ENCODE results near the gene DDTL.
"Not testable (repeated sequence)": the region's sequence is repeated elsewhere in the genome, so short reads cannot be mapped to it uniquely, and the experiment has no call there.

Gene DDTL

DNA sequence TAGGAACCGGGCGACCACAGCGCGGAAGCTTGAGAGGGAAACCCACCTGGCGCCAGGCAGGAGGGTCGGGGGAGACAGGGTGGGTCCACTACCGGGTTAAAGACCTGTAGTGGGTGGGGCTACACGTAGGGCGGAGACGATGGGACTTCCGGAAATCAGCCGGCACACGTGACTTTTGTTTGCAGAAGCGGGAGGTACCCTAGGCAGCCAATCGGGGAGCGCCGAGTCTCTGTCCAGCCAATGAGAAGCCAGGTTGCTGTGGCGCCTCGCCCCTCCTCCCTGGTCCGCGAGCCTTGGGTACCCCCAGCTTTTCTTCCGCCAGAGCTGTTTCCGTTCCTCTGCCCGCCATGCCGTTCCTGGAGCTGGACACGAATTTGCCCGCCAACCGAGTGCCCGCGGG is at the start of gene DDTL:
DDTL (plus strand) TSS at position 321 of the 400 bp plus-strand sequence; CDS start at position 348, 27 bp downstream.
- H3K27me3 ChIP-seq (ENCODE audit: insufficient read depth, insufficient read length); H3K4me1 ChIP-seq (ENCODE audit: insufficient read depth, insufficient read length); H3K9me3 ChIP-seq (ENCODE audit: insufficient read depth, low read length); H3K4me3 ChIP-seq (ENCODE audit: insufficient read length, low read depth); DNase-seq (ENCODE audit: low read depth, low spot score); H3K9ac ChIP-seq (ENCODE audit: insufficient read length, low read depth): not testable (repeated sequence)
- H3K36me3 ChIP-seq (ENCODE audit: insufficient read depth, insufficient read length, low read length), result peaks cover 25% of the 10 kb centered on the region

DNA sequence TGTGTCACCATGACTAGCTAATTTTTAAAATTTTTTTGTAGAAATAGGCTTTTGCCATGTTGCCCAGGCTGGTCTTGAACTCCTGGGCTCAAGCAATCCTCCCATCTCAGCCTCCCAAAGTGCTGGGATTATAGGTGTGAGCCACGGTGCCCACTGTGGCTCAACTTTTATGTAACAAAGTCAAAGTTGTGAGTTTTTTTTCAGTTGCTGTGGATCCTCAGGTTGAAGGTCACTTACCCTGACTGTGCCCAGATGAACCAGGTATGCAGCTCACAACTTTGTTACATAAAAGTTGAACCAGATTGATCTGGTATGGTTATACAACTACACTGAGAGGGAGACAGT is 46.4 kb upstream of the DDTL start:
- not testable (repeated sequence) for H3K9me3 ChIP-seq (ENCODE audit: insufficient read depth, low read length); DNase-seq (ENCODE audit: low read depth, low spot score); H3K4me1 ChIP-seq (ENCODE audit: insufficient read depth, insufficient read length); H3K36me3 ChIP-seq (ENCODE audit: insufficient read depth, insufficient read length, low read length); H3K4me3 ChIP-seq (ENCODE audit: insufficient read length, low read depth); H3K27me3 ChIP-seq (ENCODE audit: insufficient read depth, insufficient read length); H3K9ac ChIP-seq (ENCODE audit: insufficient read length, low read depth)

DNA sequence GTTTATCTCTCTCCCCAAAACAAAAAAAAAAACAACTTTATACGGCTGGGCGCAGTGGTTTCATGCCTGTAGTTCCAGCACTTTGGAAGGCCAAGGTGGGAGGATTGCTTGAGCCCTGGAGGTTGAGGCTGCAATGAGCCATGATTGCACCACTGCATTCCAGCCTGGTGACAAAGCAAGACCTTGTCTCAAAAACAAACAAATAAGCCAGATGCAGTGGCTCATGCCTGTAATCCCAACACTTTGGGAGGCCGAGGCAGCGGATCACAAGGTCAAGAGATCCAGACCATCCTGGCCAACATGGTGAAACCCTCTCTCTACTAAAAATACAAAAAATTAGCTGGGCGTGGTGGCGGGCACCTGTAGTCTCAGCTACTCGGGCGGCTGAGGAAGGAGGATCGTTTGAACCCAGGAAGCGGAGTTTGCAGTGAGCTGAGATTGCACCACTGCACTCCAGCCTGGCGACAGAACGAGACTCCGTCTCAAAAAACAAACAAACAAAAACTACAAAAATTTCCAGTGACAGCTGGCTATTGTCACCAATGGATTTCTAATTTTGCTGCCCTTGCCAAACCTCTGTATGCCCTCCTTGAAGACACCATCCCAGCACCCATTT is 45.0 kb upstream of the DDTL start:
- H3K9ac ChIP-seq (ENCODE audit: insufficient read length, low read depth); DNase-seq (ENCODE audit: low read depth, low spot score): not testable (repeated sequence)

DNA sequence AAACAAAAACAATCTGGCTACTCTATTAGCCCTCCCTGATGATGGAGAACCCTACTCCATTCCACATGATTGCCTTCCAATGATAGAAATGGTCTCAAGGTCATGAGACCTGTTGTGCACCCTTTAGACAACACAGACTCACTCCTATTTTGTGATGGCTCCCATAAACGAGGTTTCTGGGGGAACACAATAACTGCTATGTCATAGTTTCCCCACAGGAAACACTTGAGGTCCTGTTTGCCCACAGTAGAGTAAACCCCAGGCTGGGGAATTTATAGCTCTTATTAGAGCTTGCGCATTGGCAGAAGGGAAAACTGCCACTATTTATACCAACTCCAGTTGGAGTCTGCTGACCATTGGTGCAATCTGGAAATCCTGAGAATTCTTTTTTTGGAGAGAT is 43.8 kb upstream of the DDTL start:
- Histone ChIP-seq H3K9ac (ENCODE audit: insufficient read length, low read depth) (no peak overlapping the region), H3K36me3 (ENCODE audit: insufficient read depth, insufficient read length, low read length) (peaks cover 3% of the 10 kb centered on the region)
- no peak for DNase-seq (ENCODE audit: low read depth, low spot score)

More for the DNA sequence above, 45.0 kb upstream of the DDTL start:
- not testable (repeated sequence) for H3K27me3 ChIP-seq (ENCODE audit: insufficient read depth, insufficient read length); H3K4me1 ChIP-seq (ENCODE audit: insufficient read depth, insufficient read length); H3K36me3 ChIP-seq (ENCODE audit: insufficient read depth, insufficient read length, low read length); H3K4me3 ChIP-seq (ENCODE audit: insufficient read length, low read depth)
- H3K9me3 ChIP-seq (ENCODE audit: insufficient read depth, low read length), result peaks cover 20% of the 10 kb centered on the region; the same call in 1 of the 2 replicates

DNA sequence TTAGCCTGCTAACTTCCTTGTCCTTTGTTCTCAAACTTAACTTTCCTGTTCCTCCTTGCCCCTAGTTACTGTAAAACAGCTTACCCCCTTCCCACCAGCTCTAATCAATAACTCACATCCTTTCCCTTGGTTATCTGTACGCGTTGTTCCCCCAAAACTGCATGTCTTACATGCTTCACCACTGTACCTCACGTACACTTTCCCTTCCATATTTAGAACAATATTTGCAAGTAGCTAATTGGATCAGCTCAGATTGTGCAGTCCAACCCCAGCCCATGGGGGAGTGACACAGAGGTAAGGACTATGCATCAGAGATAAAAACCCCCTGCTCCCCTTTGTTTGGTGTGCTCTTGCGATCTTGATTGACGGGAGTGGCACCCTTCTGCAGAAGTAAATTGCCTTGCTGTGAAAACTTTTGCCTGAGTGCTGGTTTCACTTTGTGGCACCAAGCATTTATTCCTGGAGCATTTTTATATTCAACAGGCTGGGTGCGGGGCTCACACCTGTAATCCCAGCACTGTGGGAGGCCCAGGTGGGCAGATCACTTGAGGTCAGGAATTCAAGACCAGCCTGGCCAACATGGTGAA is 41.6 kb upstream of the DDTL start:
- H3K9ac ChIP-seq (ENCODE audit: insufficient read length, low read depth), result no peak overlapping the region
- no peaks in the 10 kb centered on the region for H3K27me3 ChIP-seq (ENCODE audit: insufficient read depth, insufficient read length)
- H3K4me3 ChIP-seq (ENCODE audit: insufficient read length, low read depth), result no peak overlapping the region
- peaks cover 31% of the 10 kb centered on the region; the same call in 1 of the 2 replicates for H3K9me3 ChIP-seq (ENCODE audit: insufficient read depth, low read length)
- TF ChIP-seq SUZ12 (IDR thresholded peaks at IDR 0.05; ENCODE audit: extremely low read depth, insufficient read depth, insufficient read length) (no peak), ZNF274 (IDR thresholded peaks at IDR 0.05; ENCODE audit: low read depth, low read length) (no peak), YY1 (IDR thresholded peaks at IDR 0.05; ENCODE audit: insufficient read depth, insufficient read length) (no peak)
- no peak for DNase-seq (ENCODE audit: low read depth, low spot score)
- no peaks in the 10 kb centered on the region for H3K4me1 ChIP-seq (ENCODE audit: insufficient read depth, insufficient read length)
- peaks cover 6% of the 10 kb centered on the region for H3K36me3 ChIP-seq (ENCODE audit: insufficient read depth, insufficient read length, low read length)

More for the DNA sequence above, 43.8 kb upstream of the DDTL start:
- Histone ChIP-seq H3K4me3 (ENCODE audit: insufficient read length, low read depth) (no peak overlapping the region), H3K27me3 (ENCODE audit: insufficient read depth, insufficient read length) (no peaks in the 10 kb centered on the region), H3K9me3 (ENCODE audit: insufficient read depth, low read length) (peaks cover 25% of the 10 kb centered on the region; the same call in 1 of the 2 replicates), H3K4me1 (ENCODE audit: insufficient read depth, insufficient read length) (no peaks in the 10 kb centered on the region)
- no peak for TF ChIP-seq ZNF274 (IDR thresholded peaks at IDR 0.05; ENCODE audit: low read depth, low read length)
- no peak for TF ChIP-seq YY1 (IDR thresholded peaks at IDR 0.05; ENCODE audit: insufficient read depth, insufficient read length)
- TF ChIP-seq SUZ12 (IDR thresholded peaks at IDR 0.05; ENCODE audit: extremely low read depth, insufficient read depth, insufficient read length), result no peak

DNA sequence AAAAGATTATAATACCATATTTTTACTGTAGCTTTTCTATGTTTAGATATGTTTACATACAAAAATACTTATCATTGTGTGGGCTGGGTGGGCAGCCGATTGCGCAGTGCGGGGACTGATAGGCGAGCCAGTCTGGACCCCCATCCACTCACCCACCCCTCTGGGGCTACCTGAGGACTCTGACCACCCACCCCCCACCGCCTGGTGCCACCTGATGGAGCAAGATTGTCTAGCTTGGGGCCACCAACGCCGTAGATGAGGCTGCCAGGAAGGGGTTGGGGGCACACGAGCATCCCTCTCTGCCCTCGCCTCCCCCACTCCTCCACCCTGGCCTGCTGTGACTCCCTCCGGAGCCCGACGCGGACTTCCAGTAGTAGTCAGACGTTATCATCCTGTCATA is 40.1 kb upstream of the DDTL start:
- peaks cover 6% of the 10 kb centered on the region for H3K36me3 ChIP-seq (ENCODE audit: insufficient read depth, insufficient read length, low read length)
- H3K4me3 ChIP-seq (ENCODE audit: insufficient read length, low read depth), result no peak overlapping the region
- TF ChIP-seq ZNF274 (IDR thresholded peaks at IDR 0.05; ENCODE audit: low read depth, low read length) (no peak), YY1 (IDR thresholded peaks at IDR 0.05; ENCODE audit: insufficient read depth, insufficient read length) (no peak), SUZ12 (IDR thresholded peaks at IDR 0.05; ENCODE audit: extremely low read depth, insufficient read depth, insufficient read length) (no peak)
- peaks cover 43% of the 10 kb centered on the region for H3K9me3 ChIP-seq (ENCODE audit: insufficient read depth, low read length)
- DNase-seq (ENCODE audit: low read depth, low spot score), result no peak
- H3K4me1 ChIP-seq (ENCODE audit: insufficient read depth, insufficient read length), result no peaks in the 10 kb centered on the region
- H3K9ac ChIP-seq (ENCODE audit: insufficient read length, low read depth), result no peak overlapping the region
- no peaks in the 10 kb centered on the region for H3K27me3 ChIP-seq (ENCODE audit: insufficient read depth, insufficient read length)

DNA sequence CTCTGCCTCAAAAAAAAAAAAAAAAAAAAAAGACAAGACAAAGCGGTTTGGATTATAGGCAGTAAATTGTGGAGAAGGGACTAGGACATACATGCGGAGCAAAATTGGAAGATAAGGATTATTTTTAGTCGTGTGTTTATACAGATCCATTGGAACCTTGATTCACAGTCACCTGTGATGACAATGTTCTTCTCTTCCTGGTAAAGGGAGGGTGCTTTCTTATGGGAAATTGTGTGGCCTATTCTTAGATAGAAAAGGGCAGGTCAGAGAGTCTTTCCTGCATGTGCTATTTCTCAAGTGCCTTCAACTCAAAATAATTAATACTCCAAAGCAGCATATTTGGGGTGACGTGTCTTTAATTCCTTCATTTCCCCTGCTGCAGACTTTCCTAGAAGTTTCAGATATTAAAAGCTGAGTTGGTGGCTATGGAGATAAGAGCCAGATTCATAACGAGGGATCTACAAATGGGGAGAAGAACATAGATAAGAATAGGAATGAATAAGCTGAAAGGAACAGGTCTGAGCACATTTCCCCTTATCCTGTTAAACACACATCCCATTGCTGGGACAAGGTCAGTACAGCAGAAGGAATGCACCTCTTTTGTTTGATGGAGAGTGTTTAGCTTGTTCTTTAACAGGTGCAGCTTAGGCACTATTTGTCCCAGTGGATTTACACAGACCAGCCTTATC is 28.2 kb upstream of the DDTL start:
- TF ChIP-seq ZNF274 (IDR thresholded peaks at IDR 0.05; ENCODE audit: low read depth, low read length), result no peak
- no peak for TF ChIP-seq SUZ12 (IDR thresholded peaks at IDR 0.05; ENCODE audit: extremely low read depth, insufficient read depth, insufficient read length)
- no peak for TF ChIP-seq YY1 (IDR thresholded peaks at IDR 0.05; ENCODE audit: insufficient read depth, insufficient read length)
- Histone ChIP-seq H3K9ac (ENCODE audit: insufficient read length, low read depth) (no peak overlapping the region), H3K27me3 (ENCODE audit: insufficient read depth, insufficient read length) (no peaks in the 10 kb centered on the region), H3K4me1 (ENCODE audit: insufficient read depth, insufficient read length) (no peaks in the 10 kb centered on the region), H3K36me3 (ENCODE audit: insufficient read depth, insufficient read length, low read length) (no peaks in the 10 kb centered on the region), H3K9me3 (ENCODE audit: insufficient read depth, low read length) (no peaks in the 10 kb centered on the region), H3K4me3 (ENCODE audit: insufficient read length, low read depth) (no peak overlapping the region)
- no peak for DNase-seq (ENCODE audit: low read depth, low spot score)
